Smooth muscle cell (in vitro differentiated cells): ENCODE data around the gene CFAP70. TPM values are rescaled to one million over a fixed set of nuclear protein-coding genes. Genes with fewer than 3 reads are reported as not detected.

Experiments
- DNase-seq: peaks from one replicate; lab custom pipeline; 2025; ENCODE audit not compliant: unreplicated experiment; lab: John Stamatoyannopoulos, UW
- H2AFZ ChIP-seq: fragments of 200-600 bp; sonication (generic); 2 replicates; pipeline ENCODE4 v1.6.0; 2016; ENCODE audit warnings: antibody characterized with exemption, low read depth, mild to moderate bottlenecking
- H3F3A ChIP-seq: fragments of 200-600 bp; sonication (generic); 2 replicates; pipeline ENCODE4 v1.6.0; 2017; ENCODE audit warnings: antibody characterized with exemption, low read depth
- H3K27ac ChIP-seq: fragments of 200-600 bp; sonication (generic); 2 replicates; pipeline ENCODE4 v1.5.1; 2016; ENCODE audit warnings: low read depth, mild to moderate bottlenecking
- H3K27me3 ChIP-seq: fragments of 200-600 bp; sonication (generic); 2 replicates; pipeline ENCODE4 v1.6.1; 2016; ENCODE audit warnings: low read depth, mild to moderate bottlenecking
- H3K36me3 ChIP-seq: fragments of 200-600 bp; sonication (generic); 2 replicates; pipeline ENCODE4 v1.5.1; 2016; ENCODE audit warnings: low read depth
- H3K4me1 ChIP-seq: fragments of 200-600 bp; sonication (generic); 2 replicates; pipeline ENCODE4 v1.5.1; 2016; ENCODE audit warnings: low read depth
- H3K4me2 ChIP-seq: fragments of 200-600 bp; sonication (generic); 2 replicates; pipeline ENCODE4 v1.6.0; 2016; ENCODE audit warnings: mild to moderate bottlenecking
- H3K4me3 ChIP-seq: fragments of 200-600 bp; sonication (generic); 2 replicates; pipeline ENCODE4 v1.5.1; 2016; ENCODE audit warnings: mild to moderate bottlenecking
- H3K79me2 ChIP-seq: fragments of 200-600 bp; sonication (generic); 2 replicates; pipeline ENCODE4 v1.6.0; 2016; ENCODE audit warnings: low read depth, mild to moderate bottlenecking
- H3K9ac ChIP-seq: fragments of 200-600 bp; sonication (generic); 2 replicates; pipeline ENCODE4 v1.6.0; 2016; ENCODE audit warnings: low read depth
- H3K9me3 ChIP-seq: fragments of 200-600 bp; sonication (generic); replicated peaks from 2 replicates; pipeline ENCODE4 v1.5.1; 2016; ENCODE audit warnings: low read depth
- H4K20me1 ChIP-seq: fragments of 200-600 bp; sonication (generic); 2 replicates; pipeline ENCODE4 v1.6.0; 2016; ENCODE audit warnings: low read depth
- CTCF ChIP-seq: fragments of 200-600 bp; sonication (generic); IDR thresholded peaks from 2 replicates; pipeline ENCODE4 v1.5.1; 2017; ENCODE audit warnings: borderline replicate concordance, mild to moderate bottlenecking, antibody characterized with exemption; ENCODE audit not compliant: insufficient read depth, poor library complexity, severe bottlenecking
- WGBS: methylation state at CpG from one replicate; pipeline ENCODE4 v1.1.7; 2016; ENCODE audit warnings: low lambda C conversion rate; 5-methylcytosine and 5-hydroxymethylcytosine counted together
- polyA plus RNA-seq: library from polyadenylated mRNA; unstranded; fragments of >200 nt; fragmentation: Nextera tagmentation; extraction: Ambion mirVana; gene quantifications from 2 replicates; pipeline ENCODE4 v1.2.1, GENCODE V29; 2016
- total RNA-seq: library from RNA; depleted of rRNA; stranded (reverse); fragments of >200 nt; gene quantifications from 2 replicates; pipeline ENCODE4 v1.2.3, GENCODE V29; 2014

The CFAP70 gene
- total and polyA plus RNA-seq, 2 experiments from 2014 or later = 0.08 to 0.22 TPM

DNA sequence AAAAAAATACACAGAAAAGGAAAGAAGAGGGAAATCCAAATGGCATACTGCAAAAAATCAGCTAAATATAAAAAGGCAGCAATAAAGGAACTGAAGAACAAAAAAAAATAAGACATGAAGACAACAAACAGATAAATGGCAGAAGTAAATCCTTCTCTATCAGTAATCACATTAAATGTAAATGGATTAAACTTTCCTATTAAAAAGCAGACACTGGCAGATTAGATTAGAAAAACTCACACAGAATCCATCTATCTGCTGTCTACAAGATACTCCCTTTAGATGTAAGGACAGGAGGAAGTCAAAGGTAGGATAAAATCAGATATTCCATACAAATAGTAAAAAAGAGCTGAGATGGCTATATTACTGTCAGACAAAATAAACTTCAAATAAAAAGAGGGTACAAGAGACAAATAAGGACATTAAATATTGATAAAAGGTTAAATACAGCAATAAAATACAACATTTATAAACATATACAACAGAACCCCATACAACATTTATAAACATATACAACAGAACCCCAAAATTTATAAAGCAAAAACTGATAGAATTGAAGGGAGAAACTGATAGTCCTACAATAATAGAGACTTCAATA is 51.4 kb downstream of the CFAP70 start:
- Histone ChIP-seq H3K27ac (no peak overlapping the region), H3K9ac (no peak overlapping the region), H3K9me3 (peaks cover 6% of the 10 kb centered on the region), H4K20me1 (no peaks in the 10 kb centered on the region), H2AFZ (no peak overlapping the region), H3K36me3 (peaks cover 5% of the 10 kb centered on the region), H3K4me3 (no peak overlapping the region), H3K79me2 (no peaks in the 10 kb centered on the region), H3K4me2 (no peak overlapping the region), H3K4me1 (no peaks in the 10 kb centered on the region), H3K27me3 (no peaks in the 10 kb centered on the region), H3F3A (no peaks in the 10 kb centered on the region)
- no peak for DNase-seq
- TF ChIP-seq CTCF = no peak

DNA sequence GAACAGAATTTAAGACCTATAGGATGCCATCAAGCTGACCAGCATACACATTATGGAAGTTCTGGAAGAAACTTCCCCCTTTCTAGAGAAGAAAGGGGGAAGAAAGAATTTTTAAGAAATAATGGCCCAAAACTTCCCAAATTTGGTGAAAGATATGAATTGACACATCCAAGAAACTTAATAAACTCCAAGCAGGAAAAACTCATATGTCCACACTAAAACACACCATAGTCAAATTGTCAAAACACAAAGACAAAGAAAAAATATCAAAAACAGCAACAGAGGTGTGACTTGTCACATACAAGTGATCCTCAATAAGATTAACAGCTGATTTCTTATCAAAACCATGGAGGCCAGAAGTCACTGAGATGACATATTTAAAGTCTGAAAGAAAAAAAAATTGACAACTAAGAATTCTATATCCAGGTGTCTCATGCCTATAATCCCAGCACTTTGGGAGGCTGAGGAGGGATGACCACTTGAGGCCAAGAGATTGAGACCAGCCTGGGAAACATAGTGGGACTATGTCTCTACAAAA is 52.4 kb downstream of the CFAP70 start:
- Histone ChIP-seq H3F3A (no peaks in the 10 kb centered on the region), H3K79me2 (no peaks in the 10 kb centered on the region), H3K4me1 (no peaks in the 10 kb centered on the region), H3K27me3 (no peaks in the 10 kb centered on the region), H3K9ac (no peak overlapping the region), H2AFZ (no peak overlapping the region), H4K20me1 (no peaks in the 10 kb centered on the region), H3K36me3 (peaks cover 5% of the 10 kb centered on the region), H3K4me3 (no peak overlapping the region), H3K4me2 (no peak overlapping the region), H3K27ac (no peak overlapping the region), H3K9me3 (peaks cover 6% of the 10 kb centered on the region)
- TF ChIP-seq CTCF = no peak
- no peak for DNase-seq

DNA sequence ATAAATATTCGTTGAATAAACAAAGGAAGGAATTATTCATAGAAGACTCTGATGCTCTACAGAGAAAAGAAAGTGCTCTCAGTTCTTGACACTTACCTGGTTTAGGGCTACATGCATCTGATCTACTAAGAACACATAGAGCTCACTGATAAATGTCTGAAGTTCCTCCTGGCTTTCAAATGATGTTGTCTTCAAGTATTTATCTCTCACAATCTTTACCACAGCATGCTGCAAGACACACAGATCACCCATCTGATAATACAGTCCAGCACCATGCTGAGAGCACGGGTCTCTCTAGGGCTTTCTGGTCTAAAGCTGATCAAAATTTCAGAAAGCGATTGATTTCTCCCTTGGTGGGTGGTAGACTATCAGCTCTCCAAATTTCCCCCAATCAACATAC is 61.7 kb downstream of the CFAP70 start:
- no peaks in the 10 kb centered on the region for H3K79me2 ChIP-seq
- 80% methylated on average over 3 of the region's 3 CpGs for WGBS
- no peak for DNase-seq
- H4K20me1 ChIP-seq = no peaks in the 10 kb centered on the region
- TF ChIP-seq CTCF = no peak
- peaks cover 16% of the 10 kb centered on the region for H3K27me3 ChIP-seq
- H3K4me2 ChIP-seq = no peak overlapping the region
- H3K4me3 ChIP-seq = no peak overlapping the region
- H2AFZ ChIP-seq = no peak overlapping the region
- no peak overlapping the region for H3K9ac ChIP-seq
- no peaks in the 10 kb centered on the region for H3F3A ChIP-seq
- no peaks in the 10 kb centered on the region for H3K4me1 ChIP-seq
- no peaks in the 10 kb centered on the region for H3K9me3 ChIP-seq
- H3K27ac ChIP-seq = no peak overlapping the region
- no peaks in the 10 kb centered on the region for H3K36me3 ChIP-seq

DNA sequence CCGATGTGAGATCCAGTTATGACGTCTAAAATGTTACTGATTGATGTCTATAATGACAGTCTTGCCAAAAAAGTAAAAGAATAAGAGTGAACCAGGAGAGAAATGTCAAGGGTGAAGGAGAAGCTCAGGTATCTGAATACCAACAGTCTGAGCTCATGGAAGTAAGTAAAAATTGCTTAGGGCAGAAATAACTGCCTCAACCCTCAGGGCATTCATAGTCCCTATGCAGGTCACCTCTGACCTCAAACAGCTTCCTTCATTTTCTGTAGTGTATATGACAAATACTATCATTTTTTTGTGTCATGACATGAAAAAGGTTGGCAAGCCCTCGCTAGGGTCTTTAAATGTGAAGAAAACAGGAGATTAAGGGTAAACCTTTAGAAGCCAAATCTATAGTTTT is 65.2 kb downstream of the CFAP70 start:
- H3K79me2 ChIP-seq = no peaks in the 10 kb centered on the region
- H3K27ac ChIP-seq = no peak overlapping the region
- H3K4me1 ChIP-seq = no peaks in the 10 kb centered on the region
- H4K20me1 ChIP-seq = no peaks in the 10 kb centered on the region
- H2AFZ ChIP-seq = no peak overlapping the region
- no peak for DNase-seq
- H3K4me2 ChIP-seq = no peak overlapping the region
- no peaks in the 10 kb centered on the region for H3K36me3 ChIP-seq
- no peak for TF ChIP-seq CTCF
- H3K9ac ChIP-seq = no peak overlapping the region
- H3F3A ChIP-seq = no peaks in the 10 kb centered on the region
- no peak overlapping the region for H3K4me3 ChIP-seq
- peaks cover 16% of the 10 kb centered on the region for H3K27me3 ChIP-seq
- WGBS = 82% methylated on average over 3 of the region's 3 CpGs
- H3K9me3 ChIP-seq = no peaks in the 10 kb centered on the region
